A549 (cell line): ENCODE data around the gene HNRNPM. TPM values are rescaled to one million over a fixed set of nuclear protein-coding genes. Genes with fewer than 3 reads are reported as not detected.

Experiments used
- ATAC-seq, 2 experiments: fragments of 200-7000 bp in 1 of 2; fragments of >200 bp in 1 of 2; cut with Nextera tagmentation in 1 of 2; cut with Tn5 transposase in 1 of 2; 3 replicates each; pipeline versions ENCODE4 v1.8.0 to v1.9.1; 2018 to 2020; ENCODE audit warnings: mild to moderate bottlenecking in 1 of 2, moderate library complexity in 1 of 2
- CTCF ChIA-PET: fragments of 300-600 bp; sonication (Branson Sonifier 250); formaldehyde crosslinking; extraction: SDS; loops from one replicate; lab custom pipeline; 2021; ENCODE audit warnings: antibody characterized with exemption, inconsistent platforms; lab: Yijun Ruan, JAX
- POLR2A ChIA-PET: fragments of 350-600 bp; formaldehyde crosslinking; extraction: SDS; loops from one replicate; lab custom pipeline; 2021; ENCODE audit warnings: antibody characterized with exemption, inconsistent platforms; lab: Yijun Ruan, JAX
- DNase-seq, 2 experiments: peaks; one replicate each; pipeline versions ENCODE4 v3.0.0 to v3.0.0-alpha.2; 2011 to 2016; ENCODE audit warnings: low read depth in 1 of 2, low spot score in 1 of 2
- FAIRE-seq: peaks from 2 replicates; lab custom pipeline; 2011; peaks lifted over from hg19 to GRCh38; lab: Jason Lieb, UNC
- H3K27ac ChIP-seq, 2 experiments: fragments of >200 bp; sonication (Bioruptor Twin); formaldehyde crosslinking; 3 replicates each; pipeline ENCODE4 v1.5.1; 2016 to 2017
- H3K4me1 ChIP-seq: fragments of >200 bp; sonication (Bioruptor Twin); formaldehyde crosslinking; 3 replicates; pipeline ENCODE4 v1.6.1; 2016
- H3K4me2 ChIP-seq: fragments of >200 bp; sonication (Bioruptor Twin); formaldehyde crosslinking; 3 replicates; pipeline ENCODE4 v1.6.1; 2016
- H3K4me3 ChIP-seq: fragments of >200 bp; sonication (Bioruptor Twin); formaldehyde crosslinking; 3 replicates; pipeline ENCODE4 v1.5.1; 2016
- H3K9me3 ChIP-seq: fragments of >200 bp; sonication (Bioruptor Twin); formaldehyde crosslinking; 3 replicates; pipeline ENCODE4 v1.6.1; 2016
- CHD2 ChIP-seq: fragments of 150-350 bp; IDR thresholded peaks from 2 replicates; pipeline ENCODE4 v1.6.1; 2014; ENCODE audit warnings: low read length; ENCODE audit not compliant: partially characterized antibody
- EHF ChIP-seq: fragments of 250-450 bp; sonication (Bioruptor Pico); IDR thresholded peaks from 2 replicates; pipeline ENCODE4 v1.5.0; 2020; ENCODE audit warnings: mild to moderate bottlenecking
- FOSB ChIP-seq: fragments of 250-450 bp; sonication (Bioruptor Pico); IDR thresholded peaks from 2 replicates; pipeline ENCODE4 v1.5.0; 2020; ENCODE audit warnings: mild to moderate bottlenecking, moderate library complexity
- HES2 ChIP-seq: fragments of >200 bp; sonication (Bioruptor Twin); formaldehyde crosslinking; IDR thresholded peaks from 2 replicates; pipeline ENCODE4 v1.6.1; 2016
- HMGXB4 ChIP-seq: fragments of 250-450 bp; sonication (Bioruptor Pico); IDR thresholded peaks from 2 replicates; pipeline ENCODE4 v1.5.0; 2021; ENCODE audit warnings: mild to moderate bottlenecking, moderate library complexity, borderline replicate concordance
- HOXB13 ChIP-seq: fragments of 250-450 bp; sonication (Bioruptor Pico); IDR thresholded peaks from 2 replicates; pipeline ENCODE4 v1.5.0; 2020; ENCODE audit warnings: low read depth, mild to moderate bottlenecking, moderate library complexity
- HOXB5 ChIP-seq: fragments of 250-450 bp; sonication (Bioruptor Pico); IDR thresholded peaks from 2 replicates; pipeline ENCODE4 v1.5.0; 2020; ENCODE audit warnings: mild to moderate bottlenecking, moderate library complexity
- KDM5A ChIP-seq: fragments of 200-600 bp; sonication (generic); IDR thresholded peaks from 2 replicates; pipeline ENCODE4 v1.6.1; 2016; ENCODE audit warnings: antibody characterized with exemption, mild to moderate bottlenecking
- MAFK ChIP-seq: fragments of 450-650 bp; IDR thresholded peaks from 2 replicates; pipeline ENCODE4 v1.6.1; 2014; ENCODE audit not compliant: partially characterized antibody
- NFE2L2 ChIP-seq: fragments of 150-350 bp; conservative IDR thresholded peaks from 2 replicates; pipeline ENCODE4 v1.6.1; 2014; ENCODE audit warnings: low read length
- PBX3 ChIP-seq: IDR thresholded peaks from 2 replicates; pipeline ENCODE4 v1.6.1; 2012
- POLR2A ChIP-seq: IDR thresholded peaks from 2 replicates; pipeline ENCODE4 v1.6.1; 2012; ENCODE audit warnings: mild to moderate bottlenecking, low read length
- RARB ChIP-seq: fragments of 250-450 bp; sonication (Bioruptor Pico); IDR thresholded peaks from 2 replicates; pipeline ENCODE4 v1.8.0; 2021; ENCODE audit warnings: mild to moderate bottlenecking, moderate library complexity
- RNF2 ChIP-seq: fragments of 200-600 bp; sonication (generic); IDR thresholded peaks from 2 replicates; pipeline ENCODE4 v1.6.1; 2016; ENCODE audit warnings: low read depth, mild to moderate bottlenecking, antibody characterized with exemption, moderate library complexity, borderline replicate concordance
- TP53 ChIP-seq: fragments of 250-450 bp; sonication (Bioruptor Pico); IDR thresholded peaks from 2 replicates; pipeline ENCODE4 v1.5.0; 2021; ENCODE audit warnings: mild to moderate bottlenecking, moderate library complexity
- ZNF302 ChIP-seq: fragments of 250-450 bp; sonication (Bioruptor Pico); IDR thresholded peaks from 2 replicates; pipeline ENCODE4 v1.9.0; 2021; ENCODE audit warnings: inconsistent platforms, mild to moderate bottlenecking, moderate library complexity
- ZSCAN20 ChIP-seq: fragments of 250-450 bp; sonication (Bioruptor Pico); IDR thresholded peaks from 2 replicates; pipeline ENCODE4 v1.8.0; 2022; ENCODE audit warnings: mild to moderate bottlenecking, moderate library complexity
- WGBS: methylation state at CpG from one replicate; pipeline ENCODE4 v1.1.6; 2017; ENCODE audit errors: missing lambda C conversion rate; 5-methylcytosine and 5-hydroxymethylcytosine counted together
- polyA plus RNA-seq, 4 experiments: library from polyadenylated mRNA; depleted of rRNA in 3 of 4; stranded (reverse); fragments of >200 nt; fragmentation: RNase III in 1 of 4; extraction: RNeasy Plus Mini Kit Qiagen cat#74134 plus additional on column Dnase treatment in 1 of 4; gene quantifications; 2 replicates in 3 of 4; 3 replicates in 1 of 4; pipeline ENCODE4 v1.2.3, GENCODE V29; 2011 to 2017
- TF ChIP-seq, protein P1 (sequence below): fragments of 450-650 bp; IDR thresholded peaks from 2 replicates; pipeline ENCODE4 v1.6.1; 2014; ENCODE audit warnings: antibody characterized with exemption
- TF ChIP-seq, protein P2 (sequence below): fragments of >200 bp; sonication (Bioruptor Twin); formaldehyde crosslinking; IDR thresholded peaks from 3 replicates; pipeline ENCODE4 v1.6.1; 2016
- TF ChIP-seq, protein P3 (sequence below): fragments of 200-600 bp; sonication (generic); IDR thresholded peaks from 2 replicates; pipeline ENCODE4 v1.6.1; 2016; ENCODE audit warnings: antibody characterized with exemption, mild to moderate bottlenecking, moderate library complexity

The HNRNPM gene
- polyA plus RNA-seq, 2 of the 4 experiments (the other 2 are of a cell fraction), result 168 to 352 TPM

GRCh38 chr19:8531470-8531869, 86.7 kb downstream of the HNRNPM start (continued):
- TF ChIP-seq, protein P1, sequence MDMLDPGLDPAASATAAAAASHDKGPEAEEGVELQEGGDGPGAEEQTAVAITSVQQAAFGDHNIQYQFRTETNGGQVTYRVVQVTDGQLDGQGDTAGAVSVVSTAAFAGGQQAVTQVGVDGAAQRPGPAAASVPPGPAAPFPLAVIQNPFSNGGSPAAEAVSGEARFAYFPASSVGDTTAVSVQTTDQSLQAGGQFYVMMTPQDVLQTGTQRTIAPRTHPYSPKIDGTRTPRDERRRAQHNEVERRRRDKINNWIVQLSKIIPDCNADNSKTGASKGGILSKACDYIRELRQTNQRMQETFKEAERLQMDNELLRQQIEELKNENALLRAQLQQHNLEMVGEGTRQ, result no peak

- CTCF ChIA-PET, result interaction anchor here (0.6 kb wide), 1 partner anchor 289 kb away, joined by 5 read pairs; no protein-coding TSS in a partner anchor
- H3K27ac ChIP-seq, result no peak overlapping the region
- no peak overlapping the region for H3K4me2 ChIP-seq
- no peak for FAIRE-seq
- no peak for DNase-seq
- TF ChIP-seq MAFK, result no peak
- TF ChIP-seq HOXB13 (CRISPR knock-in tag), result no peak
- TF ChIP-seq HOXB5, result no peak
- TF ChIP-seq, protein P2, sequence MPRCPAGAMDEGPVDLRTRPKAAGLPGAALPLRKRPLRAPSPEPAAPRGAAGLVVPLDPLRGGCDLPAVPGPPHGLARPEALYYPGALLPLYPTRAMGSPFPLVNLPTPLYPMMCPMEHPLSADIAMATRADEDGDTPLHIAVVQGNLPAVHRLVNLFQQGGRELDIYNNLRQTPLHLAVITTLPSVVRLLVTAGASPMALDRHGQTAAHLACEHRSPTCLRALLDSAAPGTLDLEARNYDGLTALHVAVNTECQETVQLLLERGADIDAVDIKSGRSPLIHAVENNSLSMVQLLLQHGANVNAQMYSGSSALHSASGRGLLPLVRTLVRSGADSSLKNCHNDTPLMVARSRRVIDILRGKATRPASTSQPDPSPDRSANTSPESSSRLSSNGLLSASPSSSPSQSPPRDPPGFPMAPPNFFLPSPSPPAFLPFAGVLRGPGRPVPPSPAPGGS, result no peak
- TF ChIP-seq, protein P3, sequence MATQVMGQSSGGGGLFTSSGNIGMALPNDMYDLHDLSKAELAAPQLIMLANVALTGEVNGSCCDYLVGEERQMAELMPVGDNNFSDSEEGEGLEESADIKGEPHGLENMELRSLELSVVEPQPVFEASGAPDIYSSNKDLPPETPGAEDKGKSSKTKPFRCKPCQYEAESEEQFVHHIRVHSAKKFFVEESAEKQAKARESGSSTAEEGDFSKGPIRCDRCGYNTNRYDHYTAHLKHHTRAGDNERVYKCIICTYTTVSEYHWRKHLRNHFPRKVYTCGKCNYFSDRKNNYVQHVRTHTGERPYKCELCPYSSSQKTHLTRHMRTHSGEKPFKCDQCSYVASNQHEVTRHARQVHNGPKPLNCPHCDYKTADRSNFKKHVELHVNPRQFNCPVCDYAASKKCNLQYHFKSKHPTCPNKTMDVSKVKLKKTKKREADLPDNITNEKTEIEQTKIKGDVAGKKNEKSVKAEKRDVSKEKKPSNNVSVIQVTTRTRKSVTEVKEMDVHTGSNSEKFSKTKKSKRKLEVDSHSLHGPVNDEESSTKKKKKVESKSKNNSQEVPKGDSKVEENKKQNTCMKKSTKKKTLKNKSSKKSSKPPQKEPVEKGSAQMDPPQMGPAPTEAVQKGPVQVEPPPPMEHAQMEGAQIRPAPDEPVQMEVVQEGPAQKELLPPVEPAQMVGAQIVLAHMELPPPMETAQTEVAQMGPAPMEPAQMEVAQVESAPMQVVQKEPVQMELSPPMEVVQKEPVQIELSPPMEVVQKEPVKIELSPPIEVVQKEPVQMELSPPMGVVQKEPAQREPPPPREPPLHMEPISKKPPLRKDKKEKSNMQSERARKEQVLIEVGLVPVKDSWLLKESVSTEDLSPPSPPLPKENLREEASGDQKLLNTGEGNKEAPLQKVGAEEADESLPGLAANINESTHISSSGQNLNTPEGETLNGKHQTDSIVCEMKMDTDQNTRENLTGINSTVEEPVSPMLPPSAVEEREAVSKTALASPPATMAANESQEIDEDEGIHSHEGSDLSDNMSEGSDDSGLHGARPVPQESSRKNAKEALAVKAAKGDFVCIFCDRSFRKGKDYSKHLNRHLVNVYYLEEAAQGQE, result no peak
- no peak for TF ChIP-seq ZNF302
- no peak for TF ChIP-seq HMGXB4 (CRISPR knock-in tag)
- no peak for TF ChIP-seq CHD2
- TF ChIP-seq RARB (CRISPR knock-in tag), result no peak
- TF ChIP-seq, protein P1, result no peak
- TF ChIP-seq NFE2L2, result no peak
- ATAC-seq, result no peak
- peaks cover under 1% of the 10 kb centered on the region; the same call in 1 of the 3 replicates for H3K4me1 ChIP-seq
- no peaks in the 10 kb centered on the region for H3K9me3 ChIP-seq
- 95% methylated on average over 2 of the region's 2 CpGs for WGBS
- no peak overlapping the region for H3K4me3 ChIP-seq
- POLR2A ChIA-PET, result no interaction called here
These were observed 87.5 kb downstream of the HNRNPM start for GRCh38 chr19:8532225-8532624.

GRCh38 chr19:8536282-8536681, 91.5 kb downstream of the HNRNPM start:
- FAIRE-seq, result no peak
- WGBS, result 80% methylated on average over 4 of the region's 22 CpGs

More at GRCh38 chr19:8536282-8536681, 91.5 kb downstream of the HNRNPM start:
- ATAC-seq, result no peak
- H3K9me3 ChIP-seq, result no peaks in the 10 kb centered on the region
- no peak overlapping the region for H3K4me2 ChIP-seq
- ChIA-PET POLR2A (no interaction called here), CTCF (no interaction called here)
- H3K4me3 ChIP-seq, result no peak overlapping the region
- no peak overlapping the region for H3K27ac ChIP-seq
- TF ChIP-seq TP53 (CRISPR knock-in tag) (no peak), FOSB (CRISPR knock-in tag) (no peak), PBX3 (no peak), HES2 (no peak), EHF (no peak), POLR2A (no peak), ZSCAN20 (no peak), RARB (CRISPR knock-in tag) (no peak), RNF2 (no peak), KDM5A (no peak)
- TF ChIP-seq, protein P3, result no peak
- no peaks in the 10 kb centered on the region for H3K4me1 ChIP-seq
- DNase-seq, result no peak
